IPS DF 6.9 (cell line): ENCODE measurements around the gene SVIL.
"Not testable (repeated sequence)": the region's sequence is repeated elsewhere in the genome, so short reads cannot be mapped to it uniquely, and the experiment has no call there.

Source experiments
- DNase-seq: peaks from one replicate; pipeline ENCODE4 v3.0.0-alpha.2; 2013; ENCODE audit warnings: low read depth, low spot score
- H3K27ac ChIP-seq: one replicate; pipeline ENCODE4 v1.5.1; 2013; ENCODE audit warnings: low read length, control low read depth
- H3K27me3 ChIP-seq: 2 replicates; pipeline ENCODE4 v1.6.1; 2013; ENCODE audit warnings: mild to moderate bottlenecking, low read length; ENCODE audit not compliant: control insufficient read depth, insufficient read depth
- H3K36me3 ChIP-seq: 2 replicates; pipeline ENCODE4 v1.6.1; 2013; ENCODE audit warnings: low read length; ENCODE audit not compliant: control insufficient read depth, insufficient read depth
- H3K4me1 ChIP-seq: 2 replicates; pipeline ENCODE4 v1.6.1; 2013; ENCODE audit warnings: low read length; ENCODE audit not compliant: control insufficient read depth, insufficient read depth
- H3K4me3 ChIP-seq: 2 replicates; pipeline ENCODE4 v1.5.1; 2013; ENCODE audit warnings: mild to moderate bottlenecking, low read length
- H3K9me3 ChIP-seq: 2 replicates; pipeline ENCODE4 v1.6.1; 2013; ENCODE audit warnings: low read length, inconsistent platforms; ENCODE audit not compliant: control insufficient read depth, insufficient read depth
- WGBS: extraction: QIAGEN DNeasy Blood & Tissue Kit; methylation state at CpG from one replicate; pipeline ENCODE4 v1.1.7; 2013; ENCODE audit warnings: mixed read lengths, missing lambda C conversion rate; ENCODE audit not compliant: insufficient read length, insufficient coverage; 5-methylcytosine and 5-hydroxymethylcytosine counted together

The SVIL gene

GRCh38 chr10:29465384-29465783 lies 169.4 kb downstream of the SVIL start:
- Histone ChIP-seq H3K27ac (no peak overlapping the region), H3K36me3 (peaks cover 2% of the 10 kb centered on the region; the same call in 1 of the 2 replicates), H3K27me3 (no peaks in the 10 kb centered on the region), H3K4me3 (no peak overlapping the region), H3K9me3 (peaks cover 1% of the 10 kb centered on the region; the same call in 1 of the 2 replicates), H3K4me1 (no peaks in the 10 kb centered on the region)
- DNase-seq: no peak
- WGBS: no CpG with 5 or more reads among the region's 8 CpGs

- H3K4me1 ChIP-seq, H3K36me3 ChIP-seq, DNase-seq, H3K4me3 ChIP-seq, H3K9me3 ChIP-seq, H3K27ac ChIP-seq, H3K27me3 ChIP-seq: not testable (repeated sequence)
- no CpG with 5 or more reads among the region's 4 CpGs for WGBS
Measured at GRCh38 chr10:29464671-29465171, 170.1 kb downstream of the SVIL start.

GRCh38 chr10:29461042-29461441 lies 173.7 kb downstream of the SVIL start:
- no peaks in the 10 kb centered on the region for H3K4me1 ChIP-seq
- no peaks in the 10 kb centered on the region for H3K27me3 ChIP-seq
- H3K27ac ChIP-seq: no peak overlapping the region
- peaks cover 1% of the 10 kb centered on the region; the same call in 1 of the 2 replicates for H3K9me3 ChIP-seq
- WGBS: no CpG with 5 or more reads among the region's 5 CpGs
- H3K4me3 ChIP-seq: no peak overlapping the region
- no peak for DNase-seq
- peaks cover 2% of the 10 kb centered on the region; the same call in 1 of the 2 replicates for H3K36me3 ChIP-seq

GRCh38 chr10:29458190-29458589 lies 176.6 kb downstream of the SVIL start:
- WGBS: no CpG with 5 or more reads among the region's 24 CpGs
- not testable (repeated sequence) for DNase-seq

GRCh38 chr10:29455095-29455494 lies 179.7 kb downstream of the SVIL start:
- no peaks in the 10 kb centered on the region for H3K27me3 ChIP-seq
- no peak overlapping the region for H3K27ac ChIP-seq
- no peaks in the 10 kb centered on the region for H3K9me3 ChIP-seq
- WGBS: no CpG with 5 or more reads among the region's 7 CpGs
- no peaks in the 10 kb centered on the region for H3K36me3 ChIP-seq
- no peaks in the 10 kb centered on the region for H3K4me1 ChIP-seq
- no peak for DNase-seq
- H3K4me3 ChIP-seq: no peak overlapping the region

More at GRCh38 chr10:29458190-29458589, 176.6 kb downstream of the SVIL start:
- not testable (repeated sequence) for H3K4me3 ChIP-seq, H3K4me1 ChIP-seq, H3K27me3 ChIP-seq, H3K27ac ChIP-seq, H3K9me3 ChIP-seq, H3K36me3 ChIP-seq

- no peaks in the 10 kb centered on the region for H3K27me3 ChIP-seq
- no CpG with 5 or more reads among the region's 4 CpGs for WGBS
- no peaks in the 10 kb centered on the region for H3K9me3 ChIP-seq
- H3K4me1 ChIP-seq: no peaks in the 10 kb centered on the region
- no peaks in the 10 kb centered on the region for H3K36me3 ChIP-seq
- no peak overlapping the region for H3K4me3 ChIP-seq
- no peak overlapping the region for H3K27ac ChIP-seq
- DNase-seq: no peak
Measured at GRCh38 chr10:29454250-29454649, 180.5 kb downstream of the SVIL start.

- Histone ChIP-seq H3K9me3 (no peaks in the 10 kb centered on the region), H3K27ac (no peak overlapping the region), H3K4me3 (no peak overlapping the region), H3K4me1 (no peaks in the 10 kb centered on the region), H3K36me3 (no peaks in the 10 kb centered on the region), H3K27me3 (no peaks in the 10 kb centered on the region)
- no peak for DNase-seq
- WGBS: no CpG with 5 or more reads among the region's 8 CpGs
Measured at GRCh38 chr10:29452546-29452945, 182.2 kb downstream of the SVIL start.

GRCh38 chr10:29451946-29452345 lies 182.8 kb downstream of the SVIL start:
- no CpG with 5 or more reads among the region's 4 CpGs for WGBS
- no peak overlapping the region for H3K4me3 ChIP-seq
- DNase-seq: no peak

GRCh38 chr10:29450405-29450804 lies 184.4 kb downstream of the SVIL start:
- Histone ChIP-seq H3K9me3 (no peaks in the 10 kb centered on the region), H3K27ac (no peak overlapping the region), H3K4me1 (no peaks in the 10 kb centered on the region), H3K36me3 (no peaks in the 10 kb centered on the region), H3K27me3 (no peaks in the 10 kb centered on the region), H3K4me3 (no peak overlapping the region)
- no peak for DNase-seq
- WGBS: no CpG with 5 or more reads among the region's 6 CpGs

More at GRCh38 chr10:29451946-29452345, 182.8 kb downstream of the SVIL start:
- H3K36me3 ChIP-seq: no peaks in the 10 kb centered on the region
- no peaks in the 10 kb centered on the region for H3K9me3 ChIP-seq
- no peaks in the 10 kb centered on the region for H3K27me3 ChIP-seq
- H3K4me1 ChIP-seq: no peaks in the 10 kb centered on the region
- H3K27ac ChIP-seq: no peak overlapping the region

GRCh38 chr10:29448756-29449592 lies 185.8 kb downstream of the SVIL start:
- H3K4me3 ChIP-seq, H3K4me1 ChIP-seq, H3K27ac ChIP-seq, H3K27me3 ChIP-seq, H3K36me3 ChIP-seq, H3K9me3 ChIP-seq: not testable (repeated sequence)
- WGBS: no CpG with 5 or more reads among the region's 21 CpGs
- DNase-seq: peak; percentile 57

- Histone ChIP-seq H3K4me3 (no peak overlapping the region), H3K36me3 (no peaks in the 10 kb centered on the region), H3K4me1 (no peaks in the 10 kb centered on the region), H3K27me3 (no peaks in the 10 kb centered on the region), H3K9me3 (no peaks in the 10 kb centered on the region), H3K27ac (no peak overlapping the region)
- no peak for DNase-seq
- WGBS: no CpG with 5 or more reads among the region's 7 CpGs
Measured at GRCh38 chr10:29448125-29448524, 186.6 kb downstream of the SVIL start.
